ENCODE measurements around the gene ERVV-1. TPM values are rescaled to one million over a fixed set of nuclear protein-coding genes. Genes with fewer than 3 reads are reported as not detected.

Gene ERVV-1
- total and polyA plus RNA-seq, 2 donors (not counting 3 experiments of a cell fraction or from before 2014, with no cell fraction given): not detected

DNA sequence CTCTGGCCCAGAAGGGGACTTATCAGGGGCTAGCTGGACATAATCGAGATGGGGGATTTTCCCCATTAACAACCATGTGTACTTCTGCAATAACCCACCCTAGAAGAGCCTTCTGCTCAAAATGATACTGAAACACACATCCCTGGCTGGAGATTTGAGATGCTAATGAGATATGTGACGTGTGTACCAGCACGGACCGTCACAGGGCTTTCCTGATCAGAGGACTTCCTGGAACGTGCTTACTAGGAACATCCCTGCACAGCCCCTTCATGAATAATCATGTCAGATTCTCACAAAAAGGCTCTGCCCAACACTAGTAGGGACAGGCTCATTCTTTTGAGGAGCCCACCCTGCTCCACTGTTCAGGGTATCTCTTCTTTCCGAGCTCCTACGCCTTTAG lies 6.5 kb upstream of the ERVV-1 start:
- no peak overlapping the region for H3K9ac ChIP-seq (replicated peaks; ENCODE audit: extremely low read depth, insufficient read depth, low read length)
- intact Hi-C loops (cut with micrococcal nuclease): no loop called here
- no peak overlapping the region for H3K4me3 ChIP-seq (replicated peaks in 1 of 3; ENCODE audit: insufficient read depth in 1 of 3, low read depth in 1 of 3, low read length in 3 of 3)
- H2AFZ ChIP-seq (ENCODE audit: low read depth, low read length): no peak overlapping the region
- H4K20me1 ChIP-seq (replicated peaks; ENCODE audit: control insufficient read depth, extremely low read depth, insufficient read depth, low read length): no peaks in the 10 kb centered on the region
- H3K4me1 ChIP-seq (ENCODE audit: control insufficient read depth, extremely low read depth, insufficient read depth, low read length): no peaks in the 10 kb centered on the region
- FAIRE-seq (no peak), DNase-seq (ENCODE audit: low read depth, low spot score) (no peak)
- CTCF ChIA-PET: no interaction called here
- no peak overlapping the region for H3K27ac ChIP-seq (ENCODE audit: insufficient read depth, low read depth, low read length)
- no peaks in the 10 kb centered on the region for H3K9me1 ChIP-seq (replicated peaks; ENCODE audit: control insufficient read depth, extremely low read depth, insufficient read depth, low read length)
- TF ChIP-seq FOS (IDR thresholded peaks at IDR 0.05; ENCODE audit: borderline replicate concordance, insufficient read depth, low read length) (no peak), GATA2 (IDR thresholded peaks at IDR 0.05; ENCODE audit: insufficient read depth, insufficient read length, low read depth, low read length) (no peak), POLR2AphosphoS5 (IDR thresholded peaks at IDR 0.05; ENCODE audit: insufficient read depth, low read depth, low read length) (no peak), EZH2 (IDR thresholded peaks at IDR 0.05; ENCODE audit: borderline replicate concordance, low read depth, low read length, severe bottlenecking) (no peak), JUN (IDR thresholded peaks at IDR 0.05; ENCODE audit: borderline replicate concordance, insufficient read depth, insufficient read length, low read depth) (no peak), CTCF (IDR thresholded peaks at IDR 0.05; ENCODE audit: extremely low read depth in 1 of 2, insufficient read depth in 1 of 2, low read depth in 1 of 2, low read length in 2 of 2) (no peak), MYC (IDR thresholded peaks at IDR 0.05; ENCODE audit: low read depth, low read length) (no peak), POLR2A (IDR thresholded peaks at IDR 0.05; ENCODE audit: low read depth, low read length) (no peak), MAX (IDR thresholded peaks at IDR 0.05; ENCODE audit: insufficient read depth, insufficient read length) (no peak)
- no peaks in the 10 kb centered on the region for H3K27me3 ChIP-seq (ENCODE audit: control insufficient read depth in 2 of 2, insufficient read depth in 2 of 2, low read length in 2 of 2)
- no peak overlapping the region for H3K4me2 ChIP-seq (ENCODE audit: insufficient read depth, low read length)
- POLR2A ChIA-PET: no interaction called here
- no peaks in the 10 kb centered on the region for H3K9me3 ChIP-seq (replicated peaks; ENCODE audit: control insufficient read depth, insufficient read depth, low read length)
- BruUV-seq (replicated peaks): no TSS peak
- H3K36me3 ChIP-seq (ENCODE audit: control insufficient read depth in 2 of 2, extremely low read depth in 1 of 2, insufficient read depth in 2 of 2, low read length in 2 of 2): no peaks in the 10 kb centered on the region
- dilution Hi-C loops (cut with MboI; ENCODE audit: extremely low pct_ligation_motif_present, low sequenced_read_pairs): no loop called here
- H3K79me2 ChIP-seq (ENCODE audit: control insufficient read depth, insufficient read depth, low read length): no peaks in the 10 kb centered on the region
